Measurements from ENCODE around the gene THAP2. TPM values are rescaled to one million over a fixed set of nuclear protein-coding genes. Genes with fewer than 3 reads are reported as not detected.

THAP2 gene
- 1.0 and 7.1 TPM in 2 replicates for total RNA-seq

- peak; percentile 100 for DNase-seq (ENCODE audit: low read depth)
These were observed at the start of gene THAP2, which contains the start of gene ZFC3H1 for GRCh38 chr12:71663561-71664410. Gene THAP2, plus strand, starts transcription at chr12:71664301. Its CDS starts 209 bp downstream, at chr12:71664510. Gene ZFC3H1, minus strand, starts transcription at chr12:71663848. Its CDS starts 238 bp downstream, at chr12:71663610.

- DNase-seq (ENCODE audit: low read depth) = no peak
These were observed 42.2 kb upstream of the THAP2 start for GRCh38 chr12:71621938-71622337.

- no peak for DNase-seq (ENCODE audit: low read depth)
These were observed 38.6 kb upstream of the THAP2 start for GRCh38 chr12:71625476-71625875.

DNA sequence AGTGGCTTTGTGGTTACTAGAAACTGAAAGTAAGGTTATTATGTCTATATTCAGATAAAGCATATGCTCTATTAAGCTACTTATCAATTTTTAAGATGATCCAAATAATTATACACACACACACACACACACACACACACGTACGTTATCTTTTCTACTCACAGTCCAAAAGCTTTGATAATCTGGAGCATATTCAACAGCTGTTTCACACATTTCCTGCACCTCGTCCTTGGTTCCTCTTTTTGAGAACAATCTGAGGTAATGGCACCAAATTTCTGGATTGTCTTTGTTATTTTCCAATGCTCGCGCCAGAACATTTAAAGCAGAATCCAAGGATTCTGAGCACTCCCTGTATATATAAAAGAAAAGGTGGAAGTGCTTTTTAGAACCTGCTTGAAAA lies 38.0 kb upstream of the THAP2 start:
- DNase-seq (ENCODE audit: low read depth) = no peak

DNA sequence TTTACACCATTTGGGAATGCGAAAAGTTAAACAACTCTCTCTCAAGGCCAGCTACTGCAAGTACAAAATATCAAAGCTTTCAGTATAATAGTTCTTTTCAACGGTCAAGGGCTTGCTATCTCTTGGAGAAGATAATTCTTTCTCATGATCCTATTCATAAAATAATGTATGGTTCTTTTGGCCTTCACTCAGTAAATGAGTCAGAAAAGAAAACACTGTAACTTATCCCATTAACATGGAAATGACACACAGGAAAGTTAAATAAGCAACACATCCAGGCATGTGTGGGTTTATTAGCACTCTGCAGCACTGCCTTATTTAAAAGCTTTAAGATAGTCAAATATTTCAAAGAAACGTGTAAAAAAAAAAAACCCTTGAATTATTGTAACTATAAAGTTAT lies 37.3 kb upstream of the THAP2 start:
- no peak for DNase-seq (ENCODE audit: low read depth)

GRCh38 chr12:71627438-71628002 lies 36.6 kb upstream of the THAP2 start:
- no peak for DNase-seq (ENCODE audit: low read depth)

DNA sequence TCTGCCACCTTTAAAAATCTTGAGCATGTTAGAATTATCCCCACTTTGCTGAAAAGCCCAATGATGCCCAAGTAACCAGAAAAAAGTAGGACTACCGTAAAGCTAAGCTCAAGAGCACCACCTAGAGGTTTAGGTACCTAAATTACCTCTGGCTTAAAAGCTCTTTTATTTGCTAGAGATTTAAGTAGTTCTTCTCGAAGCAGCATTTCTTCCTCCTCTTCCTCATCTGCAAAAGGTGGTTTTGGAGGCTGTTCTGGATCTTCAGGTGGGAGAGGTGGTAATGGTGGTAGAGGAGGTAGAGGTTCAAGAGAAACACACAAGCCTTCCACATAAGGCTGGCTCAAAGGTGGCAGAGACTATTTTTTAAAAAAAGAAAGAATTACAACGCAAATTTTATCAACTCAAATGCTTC lies 27.4 kb upstream of the THAP2 start:
- DNase-seq (ENCODE audit: low read depth) = peak; percentile 86

DNA sequence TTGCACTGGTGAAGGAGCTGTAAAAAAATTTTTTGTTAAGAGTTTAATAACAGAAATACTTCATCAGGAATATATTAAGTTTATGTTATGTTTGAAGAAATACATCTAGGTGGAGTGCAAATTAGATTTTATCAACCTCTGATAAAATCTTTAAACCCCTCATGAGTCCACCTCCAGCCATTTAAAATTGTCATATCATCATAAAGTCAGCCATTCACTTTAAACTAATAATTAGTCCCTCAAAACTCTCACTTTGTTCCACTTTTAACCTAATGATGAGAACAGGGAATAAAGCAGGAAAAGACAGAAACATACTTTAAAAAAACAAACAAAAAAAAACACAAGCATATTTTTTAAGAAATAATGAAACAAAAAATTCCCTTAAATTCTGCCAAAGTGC lies 25.6 kb upstream of the THAP2 start:
- no peak for DNase-seq (ENCODE audit: low read depth)

DNA sequence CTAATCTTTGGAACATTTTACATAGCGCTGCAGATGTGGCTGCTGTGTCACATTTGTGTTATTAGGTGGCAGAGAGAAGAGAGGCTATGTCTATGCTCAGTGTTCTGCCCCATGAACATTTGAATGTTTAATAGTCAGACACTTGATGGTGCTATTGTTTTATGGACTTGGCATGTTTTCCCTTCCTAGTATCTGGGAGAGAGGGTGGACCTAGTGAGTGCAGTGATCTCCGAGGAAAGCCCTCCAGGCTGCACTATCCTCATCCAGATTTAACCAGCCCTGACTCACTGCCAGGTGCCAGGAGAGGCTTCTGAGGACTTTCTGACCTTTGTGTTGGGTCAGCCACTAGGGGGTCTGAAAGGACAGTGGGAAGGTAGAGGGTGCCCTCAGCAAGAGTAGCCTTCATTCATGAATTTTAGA lies 24.8 kb upstream of the THAP2 start:
- DNase-seq (ENCODE audit: low read depth) = peak; percentile 14

DNA sequence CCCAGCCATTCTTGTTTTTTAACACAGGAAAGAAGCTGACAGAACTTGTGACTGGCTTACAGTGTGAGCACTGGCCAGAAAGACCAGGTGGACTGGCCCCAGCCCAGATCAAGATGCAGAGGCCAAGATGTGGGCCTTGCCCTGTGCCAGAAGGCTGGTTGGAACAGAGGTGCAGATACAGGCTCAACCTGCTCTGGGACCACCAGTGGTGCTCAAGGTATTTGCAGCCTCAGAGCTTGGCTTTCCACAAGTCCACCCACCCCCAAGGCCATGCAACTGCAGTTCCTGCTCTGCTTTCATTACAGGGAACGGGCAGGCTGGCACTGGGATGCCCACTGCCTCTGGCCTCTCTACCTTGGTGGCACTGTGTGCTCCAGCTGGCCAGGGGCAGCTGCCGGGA lies 23.8 kb upstream of the THAP2 start:
- no peak for DNase-seq (ENCODE audit: low read depth)

DNA sequence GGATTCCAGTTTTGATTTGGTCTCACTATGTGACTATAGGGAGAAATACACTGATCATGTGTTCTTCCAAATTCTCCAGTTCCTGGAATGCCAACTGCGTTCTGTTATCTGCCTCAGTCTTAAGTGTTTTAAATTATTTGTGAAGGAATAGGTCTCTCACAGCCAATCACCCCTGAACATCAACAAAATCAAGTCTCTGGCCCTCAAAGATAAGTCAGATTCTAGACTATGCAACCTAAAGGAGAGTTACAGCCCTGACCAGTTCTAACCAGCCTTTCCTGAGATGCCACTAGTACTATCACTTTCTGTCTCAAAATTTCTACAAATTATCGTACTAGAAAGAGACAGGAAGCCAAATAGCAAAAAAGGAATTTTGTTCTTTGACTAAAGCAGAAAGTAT lies 22.7 kb upstream of the THAP2 start:
- DNase-seq (ENCODE audit: low read depth) = no peak

GRCh38 chr12:71642264-71642663 lies 21.8 kb upstream of the THAP2 start:
- no peak for DNase-seq (ENCODE audit: low read depth)

DNA sequence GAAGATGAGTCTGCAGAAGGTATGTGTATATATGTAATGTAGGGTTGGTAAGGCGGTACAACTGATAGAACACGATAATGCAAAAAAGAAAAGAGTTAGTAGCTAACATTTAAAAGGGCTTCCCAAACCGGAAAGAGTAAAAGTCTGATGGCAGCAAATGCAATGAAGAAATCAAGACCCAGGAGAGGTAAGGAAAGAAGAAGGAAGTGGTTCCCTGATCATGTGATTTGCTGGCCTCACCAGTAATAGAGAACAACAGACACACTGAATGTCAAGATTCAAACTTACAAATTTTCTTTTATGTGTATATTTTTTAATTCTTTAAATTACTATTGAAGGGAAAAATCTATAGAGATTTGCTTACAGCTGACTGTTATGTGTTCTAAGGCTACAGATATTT lies 18.8 kb upstream of the THAP2 start:
- no peak for DNase-seq (ENCODE audit: low read depth)

DNA sequence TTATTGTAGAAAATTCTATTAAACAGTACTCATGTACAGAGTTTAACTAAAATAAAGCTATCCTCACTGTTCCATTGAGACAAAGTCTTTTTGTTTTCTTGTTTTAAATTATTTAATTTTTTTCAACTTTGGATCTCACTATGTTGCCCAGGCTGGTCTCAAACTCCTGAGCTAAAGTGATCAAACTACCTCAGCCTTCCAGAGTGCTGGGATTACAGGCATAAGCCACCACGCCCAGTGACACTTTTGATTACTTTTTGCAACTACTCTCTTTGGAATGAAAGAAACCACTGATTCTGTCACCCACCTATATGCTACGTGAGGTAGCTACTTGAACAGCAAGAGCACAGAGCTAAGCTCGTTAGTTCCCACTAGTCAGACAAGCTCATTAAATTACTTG lies 17.6 kb upstream of the THAP2 start:
- no peak for DNase-seq (ENCODE audit: low read depth)

DNA sequence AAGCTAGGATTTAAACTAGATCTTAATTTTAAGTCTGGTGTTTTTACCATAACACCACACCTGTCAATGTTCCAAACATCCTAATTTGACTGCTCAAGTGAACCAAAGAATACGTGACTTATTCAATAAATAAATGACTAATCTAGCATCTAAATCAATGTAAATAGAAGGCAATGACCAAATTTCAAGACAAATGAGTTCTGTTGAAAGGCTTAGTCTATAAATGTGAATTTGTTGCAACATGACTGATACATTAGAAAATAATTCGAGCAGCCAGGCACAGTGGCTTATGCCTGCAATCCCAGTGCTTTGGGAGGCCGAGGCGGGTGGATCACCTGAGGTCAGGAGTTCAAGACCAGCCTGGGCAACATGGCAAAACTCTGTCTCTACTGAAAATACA lies 15.6 kb upstream of the THAP2 start:
- peak; percentile 41 for DNase-seq (ENCODE audit: low read depth)

DNA sequence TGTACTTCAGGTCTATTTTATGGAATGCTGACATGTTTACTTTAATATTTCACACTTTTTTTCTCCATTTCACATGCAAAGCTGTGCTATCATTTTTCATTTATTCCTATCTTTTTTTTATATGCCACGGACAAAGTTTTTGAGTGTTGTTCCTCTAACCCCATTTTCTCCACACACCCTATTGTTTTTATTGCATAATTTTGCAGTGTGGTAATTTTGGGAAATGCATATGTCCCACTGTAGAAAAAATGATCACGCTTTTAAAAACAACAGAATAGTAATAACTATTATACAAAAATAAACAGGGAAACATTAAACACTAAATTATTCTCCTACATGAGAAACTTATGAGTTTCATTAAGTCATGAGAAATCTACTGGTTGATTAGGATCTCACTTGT lies 14.7 kb upstream of the THAP2 start:
- no peak for DNase-seq (ENCODE audit: low read depth)

DNA sequence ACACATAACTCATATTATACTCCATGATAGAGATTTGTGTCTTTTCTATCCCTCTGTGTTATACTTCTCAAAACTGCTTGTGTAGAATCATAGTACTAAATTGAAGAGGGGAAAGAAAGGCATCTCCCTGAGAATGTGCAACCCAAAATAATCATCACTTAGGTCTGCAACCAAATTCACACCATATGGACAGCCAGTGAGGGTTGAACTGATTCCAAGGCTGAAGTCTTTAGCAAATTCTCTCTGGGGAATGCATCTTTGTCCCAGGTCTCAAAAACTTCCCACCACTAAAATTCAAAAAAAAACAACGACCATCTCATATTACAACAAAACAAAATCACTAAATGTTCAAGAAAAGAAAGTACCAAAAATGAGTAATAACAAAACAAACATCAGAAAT lies 11.4 kb upstream of the THAP2 start:
- DNase-seq (ENCODE audit: low read depth) = no peak

DNA sequence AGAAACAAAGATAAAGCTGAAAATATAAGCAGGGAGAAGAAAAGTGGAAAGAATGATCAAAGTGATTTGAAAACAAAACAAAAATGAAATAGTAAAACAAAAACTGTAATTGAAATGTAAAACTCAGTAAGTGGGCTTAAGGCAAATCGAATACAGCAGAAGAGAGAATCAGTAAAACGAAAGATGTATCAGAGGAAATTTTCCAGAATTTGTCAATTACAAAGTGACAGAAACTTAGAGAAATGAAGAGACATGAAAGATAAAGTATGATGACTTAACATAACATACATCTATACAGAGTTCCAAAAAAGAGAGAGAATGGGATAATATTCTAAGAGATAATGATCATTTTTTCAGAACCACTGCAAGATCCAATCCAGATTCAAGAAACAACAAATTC lies 11.0 kb upstream of the THAP2 start:
- DNase-seq (ENCODE audit: low read depth) = no peak

GRCh38 chr12:71654200-71654599 lies 9.9 kb upstream of the THAP2 start:
- no peak for DNase-seq (ENCODE audit: low read depth)

GRCh38 chr12:71655495-71655894 lies 8.6 kb upstream of the THAP2 start:
- DNase-seq (ENCODE audit: low read depth) = no peak

DNA sequence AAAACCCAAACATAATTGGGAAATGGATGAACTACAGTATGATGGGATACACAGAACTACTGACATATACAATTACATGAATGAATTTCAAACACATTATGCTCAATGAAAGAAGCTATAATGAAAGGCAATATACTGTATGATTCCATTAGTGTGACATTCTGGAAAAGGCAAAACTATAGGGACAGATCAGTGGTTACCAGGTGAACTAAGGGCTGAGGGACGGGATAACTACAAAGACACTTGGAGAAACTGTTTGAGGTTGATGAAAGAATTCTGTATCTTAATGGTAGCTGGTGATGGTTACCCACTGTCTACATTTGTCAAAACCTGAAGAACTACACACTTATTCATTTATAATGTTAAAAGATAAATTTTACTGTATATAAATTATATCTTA lies 8.2 kb upstream of the THAP2 start:
- no peak for DNase-seq (ENCODE audit: low read depth)

- DNase-seq (ENCODE audit: low read depth) = no peak
These were observed 7.4 kb upstream of the THAP2 start for GRCh38 chr12:71656740-71657139.

GRCh38 chr12:71661977-71662530 lies 2.0 kb upstream of the THAP2 start:
- DNase-seq (ENCODE audit: low read depth) = peak; percentile 13

All from renal cortical epithelial cell (primary cell).